AG09309 (cell line): Measurements from ENCODE around the gene TRIP12.

Source experiments
- DNase-seq: peaks from one replicate; pipeline ENCODE4 v3.0.0-alpha.2; 2010; ENCODE audit warnings: low read depth
- H3K4me3 ChIP-seq: 2 replicates; pipeline ENCODE4 v1.5.1; 2011; ENCODE audit warnings: mild to moderate bottlenecking, low read depth, low read length, moderate library complexity; ENCODE audit not compliant: control insufficient read depth
- TF ChIP-seq, protein P1 (sequence below): IDR thresholded peaks from 2 replicates; pipeline ENCODE4 v1.5.1; 2011; ENCODE audit warnings: mild to moderate bottlenecking, low read depth, low read length, inconsistent platforms; ENCODE audit not compliant: insufficient read depth, control insufficient read depth; ENCODE audit errors: missing control alignments

Gene TRIP12

DNA sequence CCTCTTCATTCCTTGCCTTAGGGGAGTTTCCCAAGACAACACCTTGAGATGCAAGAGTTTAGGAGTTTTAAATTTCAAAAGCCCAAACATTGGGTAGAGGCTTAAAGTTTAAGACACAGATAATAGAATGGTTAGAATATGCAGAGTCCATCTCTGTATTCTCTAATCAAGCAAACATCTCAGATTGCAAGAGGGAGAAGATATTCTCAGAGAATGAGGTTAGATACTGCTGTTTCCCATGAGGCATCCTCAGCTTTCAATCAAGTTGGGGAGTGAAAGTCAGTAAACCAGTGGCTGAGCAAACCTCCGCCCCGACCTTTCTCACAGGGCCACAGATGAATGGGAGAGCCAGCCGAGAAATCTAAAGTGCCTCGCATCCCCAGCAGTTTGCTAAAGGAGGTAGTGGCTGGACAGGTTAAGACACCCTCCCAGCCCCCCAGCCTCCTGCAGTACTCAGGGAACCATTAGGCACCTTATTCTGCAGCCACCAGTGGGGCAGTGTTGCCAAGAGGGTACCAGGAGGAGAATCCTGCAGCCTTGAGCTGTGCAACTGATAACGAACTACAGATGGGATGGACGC lies 30.5 kb upstream of the TRIP12 start:
- DNase-seq: no peak
- TF ChIP-seq, protein P1, sequence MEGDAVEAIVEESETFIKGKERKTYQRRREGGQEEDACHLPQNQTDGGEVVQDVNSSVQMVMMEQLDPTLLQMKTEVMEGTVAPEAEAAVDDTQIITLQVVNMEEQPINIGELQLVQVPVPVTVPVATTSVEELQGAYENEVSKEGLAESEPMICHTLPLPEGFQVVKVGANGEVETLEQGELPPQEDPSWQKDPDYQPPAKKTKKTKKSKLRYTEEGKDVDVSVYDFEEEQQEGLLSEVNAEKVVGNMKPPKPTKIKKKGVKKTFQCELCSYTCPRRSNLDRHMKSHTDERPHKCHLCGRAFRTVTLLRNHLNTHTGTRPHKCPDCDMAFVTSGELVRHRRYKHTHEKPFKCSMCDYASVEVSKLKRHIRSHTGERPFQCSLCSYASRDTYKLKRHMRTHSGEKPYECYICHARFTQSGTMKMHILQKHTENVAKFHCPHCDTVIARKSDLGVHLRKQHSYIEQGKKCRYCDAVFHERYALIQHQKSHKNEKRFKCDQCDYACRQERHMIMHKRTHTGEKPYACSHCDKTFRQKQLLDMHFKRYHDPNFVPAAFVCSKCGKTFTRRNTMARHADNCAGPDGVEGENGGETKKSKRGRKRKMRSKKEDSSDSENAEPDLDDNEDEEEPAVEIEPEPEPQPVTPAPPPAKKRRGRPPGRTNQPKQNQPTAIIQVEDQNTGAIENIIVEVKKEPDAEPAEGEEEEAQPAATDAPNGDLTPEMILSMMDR: no peak
- no peak overlapping the region for H3K4me3 ChIP-seq

DNA sequence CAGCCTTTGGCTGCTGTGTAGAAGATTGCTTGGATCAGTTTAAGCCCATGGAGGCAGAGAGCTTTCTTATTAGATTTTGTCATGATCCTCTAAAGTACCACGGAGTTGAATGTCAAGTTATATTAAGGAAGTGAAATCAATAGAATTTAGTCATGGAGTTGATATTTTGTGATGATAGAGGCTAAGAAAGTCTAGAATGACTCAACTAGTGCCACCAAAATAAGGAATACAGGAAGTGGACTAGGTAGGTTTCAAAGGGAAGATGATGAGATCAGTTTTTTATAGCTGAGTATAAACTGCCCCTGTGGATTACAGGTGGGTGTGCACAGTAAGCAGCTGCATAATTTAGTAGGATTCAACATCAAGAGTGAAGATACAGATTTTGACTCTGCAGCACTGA lies 25.7 kb upstream of the TRIP12 start:
- DNase-seq: no peak
- TF ChIP-seq, protein P1: no peak
- no peak overlapping the region for H3K4me3 ChIP-seq

DNA sequence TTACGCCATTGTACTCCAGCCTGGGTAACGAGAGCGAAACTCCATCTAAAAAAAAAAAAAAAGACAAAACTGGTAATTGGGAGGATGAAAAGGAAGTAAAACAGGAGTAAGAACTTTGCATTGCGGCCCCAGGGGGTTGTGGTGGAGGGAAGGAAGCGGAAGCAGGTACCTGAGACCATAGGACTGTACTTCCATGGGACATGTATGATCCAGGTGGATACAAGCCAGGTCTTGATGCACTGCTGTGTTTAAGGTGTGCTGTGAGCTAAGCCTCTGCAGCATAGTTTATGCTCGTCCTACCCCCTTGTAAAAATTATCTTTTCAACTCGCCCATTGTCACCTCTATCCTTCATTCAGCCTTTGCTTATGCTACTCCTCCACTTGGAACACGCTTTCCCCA lies 24.2 kb upstream of the TRIP12 start:
- TF ChIP-seq, protein P1: no peak
- DNase-seq: no peak
- H3K4me3 ChIP-seq: no peak overlapping the region

DNA sequence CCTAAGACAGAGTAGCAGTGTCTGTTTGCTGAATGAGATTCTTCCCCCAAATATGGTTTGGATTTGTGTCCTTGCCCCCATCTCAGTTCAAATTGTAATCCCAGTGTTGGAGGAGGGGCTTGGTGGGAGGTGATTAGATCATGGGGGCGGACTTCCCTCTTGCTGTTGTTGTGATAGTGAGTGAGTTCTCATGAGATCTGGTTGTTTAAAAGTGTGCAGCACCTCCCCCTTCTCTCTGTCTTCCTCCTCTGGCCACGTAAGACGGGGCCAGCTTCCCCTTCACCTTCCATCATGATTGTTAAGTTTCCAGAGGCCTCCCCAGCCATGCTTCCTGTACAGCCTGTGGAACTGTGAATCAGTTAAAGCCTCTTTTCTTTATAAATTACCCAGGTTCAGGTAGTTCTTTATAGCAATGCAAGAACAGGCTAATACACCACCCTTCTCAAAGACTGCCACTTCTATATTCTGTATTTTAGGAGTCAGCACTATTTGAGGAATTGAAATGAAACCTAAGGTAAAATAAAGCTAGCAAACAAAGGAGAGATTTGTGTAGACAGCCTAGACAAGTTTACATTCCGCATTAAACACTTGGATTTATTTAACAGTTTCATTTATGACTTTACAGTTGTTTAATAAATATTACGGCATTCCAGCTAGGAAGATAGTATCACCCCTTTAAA lies 22.1 kb upstream of the TRIP12 start:
- DNase-seq: no peak
- TF ChIP-seq, protein P1: no peak
- no peak overlapping the region for H3K4me3 ChIP-seq

DNA sequence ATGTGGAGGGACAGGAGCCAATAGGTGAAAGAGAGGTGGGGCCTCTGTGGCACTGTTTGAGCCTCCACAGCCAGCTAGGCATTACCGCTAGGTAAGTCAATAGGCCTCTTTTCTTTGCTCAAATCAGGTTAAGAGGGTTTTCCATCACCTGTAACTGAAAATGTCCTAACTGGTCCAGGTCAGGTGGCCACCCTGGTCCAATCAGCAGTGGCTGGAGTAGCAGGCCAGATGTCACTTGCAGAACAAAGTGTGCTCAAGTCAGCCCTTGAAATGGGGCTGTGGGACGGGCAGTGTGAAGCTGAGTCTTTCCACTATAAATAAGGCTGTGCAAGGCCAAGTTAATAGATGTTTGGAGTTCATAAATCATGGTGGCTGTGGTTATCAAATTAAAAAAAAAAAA lies 21.4 kb upstream of the TRIP12 start:
- TF ChIP-seq, protein P1: no peak
- H3K4me3 ChIP-seq: no peak overlapping the region
- no peak for DNase-seq

DNA sequence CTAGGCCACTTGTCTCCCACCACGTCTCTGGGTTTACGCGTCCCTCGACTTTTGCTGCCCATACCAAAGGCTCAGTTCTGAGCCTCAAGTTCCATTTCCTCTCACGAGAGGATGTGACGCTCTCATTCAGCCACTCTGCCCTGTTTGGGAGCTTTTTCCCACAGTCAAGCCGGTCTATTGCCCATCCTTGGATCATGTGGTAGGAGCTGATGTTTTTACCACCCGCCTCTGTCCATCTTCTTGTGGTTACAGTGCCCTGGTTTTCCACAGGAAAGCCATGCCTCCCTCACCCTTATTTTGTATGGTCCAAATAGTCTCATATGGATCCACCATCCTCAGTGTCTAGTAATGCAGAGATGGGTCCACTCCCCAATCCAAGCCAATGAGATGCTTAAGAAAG lies 20.9 kb upstream of the TRIP12 start:
- no peak overlapping the region for H3K4me3 ChIP-seq
- TF ChIP-seq, protein P1: no peak
- DNase-seq: no peak
